HG03469 (cell line): ENCODE data around the gene KATNA1.

Source experiments
- ATAC-seq: cut with Tn5 transposase; IDR thresholded peaks from one replicate; pipeline ENCODE4 v1.9.1; 2021; ENCODE audit warnings: mild to moderate bottlenecking, moderate library complexity, moderate number of reproducible peaks; ENCODE audit not compliant: unreplicated experiment

KATNA1 gene

DNA sequence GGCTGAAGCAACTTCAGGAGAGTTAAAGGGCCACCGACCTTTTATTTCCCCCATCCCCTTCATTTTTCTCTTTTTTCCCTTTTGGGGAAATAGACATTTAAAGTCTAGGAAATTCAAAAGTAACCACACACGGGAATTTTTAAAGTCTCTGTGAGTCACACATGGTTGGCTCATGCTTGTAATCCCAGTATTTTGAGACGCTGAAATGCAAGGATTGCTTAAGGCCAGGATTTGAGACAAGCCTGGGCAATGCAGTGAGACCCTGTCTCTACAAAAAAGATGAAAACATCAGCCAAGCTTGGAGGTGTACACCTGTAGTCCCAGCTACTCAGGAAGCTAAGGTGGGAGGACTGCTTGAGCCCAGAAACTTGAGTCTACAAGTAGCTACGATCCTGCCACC is 34.2 kb downstream of the KATNA1 start:
- no peak for ATAC-seq

DNA sequence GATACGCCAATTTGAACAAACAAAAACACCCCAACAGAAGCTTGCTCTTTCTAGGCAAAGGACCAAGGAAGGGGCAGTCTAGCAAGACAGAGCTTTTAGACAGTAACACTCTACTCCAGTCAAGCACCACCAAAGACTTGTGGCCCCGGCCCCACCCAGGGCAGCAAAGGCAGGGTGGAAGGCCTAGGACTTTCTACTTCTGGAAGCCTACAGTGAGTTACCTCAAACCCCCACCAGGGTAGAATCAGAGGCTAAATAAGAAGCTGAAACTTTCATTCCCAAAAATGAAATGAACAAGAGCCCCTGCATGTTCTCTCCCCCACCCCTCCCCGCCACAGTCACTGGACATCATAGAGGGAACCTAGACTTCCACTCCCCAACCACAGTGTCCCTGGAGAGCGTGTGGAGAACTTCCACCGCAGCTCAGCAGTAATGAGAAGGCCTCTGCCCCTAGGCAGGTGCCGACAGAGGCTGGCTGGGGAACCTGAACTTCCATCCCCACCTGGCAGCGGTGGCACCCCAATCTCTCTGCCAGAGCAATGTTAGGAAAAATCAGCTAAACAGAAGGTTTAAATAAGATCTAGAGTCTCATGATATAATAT is 40.0 kb downstream of the KATNA1 start:
- no peak for ATAC-seq

DNA sequence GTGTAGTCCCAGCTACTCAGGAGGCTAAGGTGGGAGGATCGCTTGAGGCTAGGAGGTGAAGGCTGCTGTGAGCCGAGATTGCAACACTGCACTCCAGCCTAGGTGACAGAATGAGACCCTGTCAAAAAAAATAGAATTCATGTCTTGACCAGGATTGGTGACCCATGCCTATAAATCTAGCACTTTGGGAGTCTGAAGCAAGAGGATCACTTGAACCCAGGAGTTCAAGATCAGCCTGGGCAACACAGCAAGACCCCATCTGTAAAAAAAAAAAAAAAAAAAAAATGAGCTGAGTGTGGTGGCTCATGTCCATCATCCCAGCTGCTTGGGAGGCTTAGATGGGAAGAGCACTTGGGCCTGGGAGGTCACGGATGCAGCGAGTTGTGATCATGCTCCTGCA is 48.0 kb downstream of the KATNA1 start:
- ATAC-seq: no peak

DNA sequence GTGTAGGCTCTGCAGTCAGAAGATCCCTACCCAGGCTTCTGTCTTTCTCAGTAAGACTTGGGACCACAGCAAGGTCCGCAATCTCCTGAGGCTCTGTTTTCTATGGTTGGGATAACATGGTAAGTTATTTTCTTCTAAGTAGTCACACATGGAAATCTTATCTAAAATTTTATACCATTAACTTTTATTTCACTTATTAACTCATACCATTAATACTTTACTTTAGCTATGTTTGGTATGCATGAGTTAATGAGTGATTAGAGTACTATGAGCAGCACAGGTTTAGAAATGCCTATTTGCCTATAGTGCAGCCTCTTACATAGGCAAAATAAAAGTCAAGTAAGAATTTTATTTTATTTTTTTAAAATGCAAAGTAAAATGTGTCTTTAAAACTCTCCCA is 55.1 kb downstream of the KATNA1 start:
- no peak for ATAC-seq

DNA sequence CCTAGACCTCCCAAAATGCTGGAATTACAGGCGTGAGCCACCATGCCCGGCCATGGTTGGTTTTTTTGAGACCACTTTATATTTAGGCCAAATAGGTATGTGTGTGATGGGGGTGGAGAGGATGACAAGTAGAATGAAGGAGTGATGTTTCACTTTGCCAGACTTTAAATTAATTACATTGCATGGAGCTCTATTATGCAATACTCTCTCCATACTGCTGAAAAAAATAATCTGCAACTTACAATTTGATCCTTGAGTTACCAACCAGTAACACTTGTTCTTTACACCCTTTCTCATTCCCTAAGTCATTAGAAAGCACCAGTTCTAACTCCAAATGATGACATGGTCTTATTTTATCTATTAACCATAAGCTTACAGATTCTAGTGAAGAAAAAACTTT is 55.5 kb downstream of the KATNA1 start:
- no peak for ATAC-seq

DNA sequence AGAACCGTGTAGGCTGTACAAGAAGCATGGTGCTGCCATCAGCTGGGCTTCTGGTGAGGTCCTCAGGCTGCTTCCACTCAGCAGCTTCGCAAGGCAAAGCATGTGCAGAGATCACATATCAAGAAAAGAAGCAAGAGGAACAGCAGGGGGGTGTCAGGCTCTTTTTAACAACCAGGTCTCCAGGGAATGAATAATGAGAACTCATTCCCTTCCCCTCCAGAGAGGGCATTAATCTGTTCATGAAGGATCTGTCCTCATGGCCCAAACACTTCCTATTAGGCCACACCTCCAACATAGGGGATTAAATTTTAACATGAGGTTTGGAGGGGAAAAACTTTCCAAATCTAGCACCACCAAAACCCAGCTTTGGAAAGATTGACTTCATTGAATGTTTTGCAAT is 62.4 kb downstream of the KATNA1 start:
- ATAC-seq: no peak

DNA sequence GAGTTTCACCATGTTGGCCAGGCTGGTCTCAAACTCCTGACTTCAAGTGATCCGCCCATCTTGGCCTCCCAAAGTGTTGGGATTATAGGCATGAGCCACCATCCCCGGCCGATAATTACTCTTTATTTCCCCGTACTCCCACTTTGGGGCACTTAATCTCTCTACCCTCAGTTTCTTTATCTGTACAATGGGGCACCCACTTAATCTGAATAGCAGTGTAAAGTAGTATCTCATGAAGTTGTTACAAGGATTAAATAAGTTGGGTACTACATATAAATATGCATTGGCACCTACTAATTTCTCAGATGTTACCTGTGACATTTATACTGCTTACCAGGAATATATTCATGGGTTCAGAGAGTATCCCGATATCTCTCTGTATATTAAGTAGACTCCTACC is 67.2 kb downstream of the KATNA1 start:
- no peak for ATAC-seq

DNA sequence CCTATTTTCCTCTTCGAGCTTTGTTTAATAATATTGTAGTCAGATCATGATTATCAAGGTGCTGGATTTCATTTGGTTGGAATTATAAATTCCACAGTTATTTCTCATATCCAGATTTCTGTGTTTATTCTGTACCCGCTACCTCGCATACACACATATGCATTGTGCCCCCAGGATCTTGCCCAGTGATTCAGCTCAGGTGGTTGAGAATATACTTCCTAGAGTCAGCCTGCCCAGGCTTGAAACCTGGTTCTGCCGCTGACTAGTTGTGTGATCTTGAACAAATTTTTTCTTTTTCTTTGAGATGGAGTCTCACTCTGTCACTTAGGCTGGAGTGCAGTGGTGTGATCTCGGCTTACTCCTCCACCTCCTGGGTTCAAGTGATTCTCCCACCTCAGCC is 67.6 kb downstream of the KATNA1 start:
- no peak for ATAC-seq

DNA sequence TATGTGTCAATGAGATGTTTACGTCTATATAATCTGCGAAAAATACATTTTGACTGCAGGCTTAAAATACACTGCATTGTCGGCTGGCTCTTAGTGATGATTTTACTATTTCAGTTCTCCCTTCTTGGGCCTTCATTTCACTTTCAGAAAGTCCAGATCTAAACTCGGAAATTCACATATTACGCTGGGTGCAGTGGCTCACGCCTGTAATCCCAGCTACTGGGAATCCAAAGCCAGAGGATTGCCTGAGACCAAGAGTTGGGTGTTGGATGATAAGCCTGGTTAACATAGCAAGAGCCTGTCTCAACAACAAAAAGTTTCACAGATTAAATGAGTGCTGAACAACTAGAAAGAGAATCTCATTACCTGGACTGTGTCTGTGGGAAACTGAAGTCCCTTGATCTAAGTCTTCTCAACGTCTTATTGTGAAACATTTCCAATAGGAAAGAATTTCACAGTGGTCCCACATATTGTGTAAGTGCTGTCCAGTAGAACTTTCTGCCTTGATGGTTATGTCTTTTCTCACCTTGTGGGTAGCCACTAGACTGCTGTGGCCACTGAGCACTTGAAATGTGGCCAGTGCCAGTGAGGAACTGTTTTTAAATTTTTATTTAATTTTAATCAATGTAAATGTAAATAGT is 80.4 kb downstream of the KATNA1 start:
- no peak for ATAC-seq

DNA sequence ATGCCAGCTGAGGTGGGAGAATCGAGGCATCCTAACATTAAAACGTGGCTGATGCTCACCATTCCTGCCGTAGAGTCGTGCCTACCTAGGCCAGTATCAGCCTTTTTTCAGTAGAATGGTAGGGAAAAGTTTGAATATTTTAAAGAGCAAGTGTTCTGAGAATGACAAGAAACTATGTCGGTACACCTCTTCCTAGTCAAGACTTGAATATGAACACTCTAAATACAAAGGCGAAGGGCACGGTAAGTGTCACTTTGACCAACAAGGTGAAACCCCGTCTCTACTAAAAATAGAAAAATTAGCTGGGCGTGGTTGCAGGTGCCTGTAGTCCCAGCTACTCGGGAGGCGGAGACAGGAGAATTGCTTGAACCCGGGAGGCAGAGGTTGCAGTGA is 81.3 kb downstream of the KATNA1 start:
- no peak for ATAC-seq

DNA sequence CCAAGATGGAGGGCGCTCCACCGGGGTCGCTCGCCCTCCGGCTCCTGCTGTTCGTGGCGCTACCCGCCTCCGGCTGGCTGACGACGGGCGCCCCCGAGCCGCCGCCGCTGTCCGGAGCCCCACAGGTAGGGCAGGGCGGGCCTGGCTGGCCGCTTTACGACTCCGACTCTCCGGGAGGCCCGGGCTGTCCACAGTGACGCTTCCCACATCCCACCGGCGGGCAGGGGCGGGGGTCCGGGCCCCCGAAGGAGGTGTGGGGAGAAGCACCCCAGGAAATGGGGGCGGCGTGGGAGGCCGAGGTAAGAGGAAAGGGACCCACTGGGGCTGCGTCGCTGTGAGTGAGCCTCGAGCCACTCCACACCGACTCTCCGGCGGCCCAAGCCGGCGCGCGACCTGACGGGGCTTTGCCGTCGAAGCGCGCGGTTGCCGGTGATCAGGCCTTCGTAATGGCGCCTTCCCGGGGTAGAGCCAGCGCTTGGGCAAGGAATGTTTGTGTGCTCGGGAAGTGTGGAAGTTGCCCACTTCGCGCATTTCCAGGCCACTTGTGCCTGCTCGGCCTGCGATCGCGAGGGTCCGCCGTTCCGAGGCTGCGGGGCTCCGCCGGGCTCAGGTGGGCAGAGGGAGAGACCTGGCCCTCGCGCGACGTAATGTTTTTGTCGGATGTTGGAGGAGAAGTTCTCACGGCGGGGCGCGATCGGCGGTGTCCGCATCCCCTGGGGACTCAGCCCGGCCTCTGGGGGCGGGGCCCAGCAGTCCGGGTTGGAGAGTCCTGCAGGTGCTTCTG is 81.9 kb downstream of the KATNA1 start:
- ATAC-seq: peak; percentile 1

DNA sequence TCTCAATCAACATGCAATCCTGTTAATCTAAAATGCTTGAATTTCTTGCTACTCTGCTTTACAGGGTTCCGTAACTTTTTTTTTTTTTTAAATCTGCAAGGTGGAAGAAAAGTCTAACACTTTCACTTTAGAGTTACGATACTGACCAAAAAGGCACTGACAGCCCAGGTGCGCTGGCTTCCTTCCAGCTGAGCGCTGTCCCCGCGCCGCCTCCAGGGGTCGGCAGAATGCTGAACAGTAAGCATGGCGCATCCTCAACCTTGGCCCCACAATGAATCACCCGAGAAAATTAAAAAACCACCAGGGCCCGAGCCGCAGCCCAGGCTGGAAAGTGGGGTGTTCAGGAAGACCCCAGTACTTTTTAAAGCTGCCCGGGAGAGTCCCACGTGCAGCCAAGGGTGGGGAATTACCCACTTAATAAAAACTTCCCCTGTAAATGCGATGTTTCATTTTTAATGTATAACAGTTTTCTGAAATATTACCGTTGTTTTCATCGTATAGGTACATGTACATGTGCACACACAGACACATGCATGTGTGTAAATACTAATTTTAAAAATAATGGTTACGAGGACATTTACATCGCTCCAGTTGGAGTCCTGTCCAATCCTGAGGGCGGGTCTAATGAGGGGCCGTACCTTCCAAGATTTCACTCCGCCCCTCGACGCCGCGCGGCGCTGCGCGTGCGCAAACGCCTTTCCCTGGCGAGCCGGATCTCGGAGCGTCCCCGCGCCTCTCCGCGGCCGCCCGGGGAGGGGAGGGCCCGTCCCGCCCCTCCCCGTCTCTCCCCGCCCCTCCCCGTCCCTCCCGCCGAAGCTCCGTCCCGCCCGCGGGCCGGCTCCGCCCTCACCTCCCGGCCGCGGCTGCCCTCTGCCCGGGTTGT is 82.7 kb downstream of the KATNA1 start, which contains the start of gene GINM1:
Gene GINM1 (plus strand): TSS at position 849 of the 883 bp plus-strand sequence. CDS start 40 bp downstream, outside the sequence.
- peak; percentile 77 for ATAC-seq

DNA sequence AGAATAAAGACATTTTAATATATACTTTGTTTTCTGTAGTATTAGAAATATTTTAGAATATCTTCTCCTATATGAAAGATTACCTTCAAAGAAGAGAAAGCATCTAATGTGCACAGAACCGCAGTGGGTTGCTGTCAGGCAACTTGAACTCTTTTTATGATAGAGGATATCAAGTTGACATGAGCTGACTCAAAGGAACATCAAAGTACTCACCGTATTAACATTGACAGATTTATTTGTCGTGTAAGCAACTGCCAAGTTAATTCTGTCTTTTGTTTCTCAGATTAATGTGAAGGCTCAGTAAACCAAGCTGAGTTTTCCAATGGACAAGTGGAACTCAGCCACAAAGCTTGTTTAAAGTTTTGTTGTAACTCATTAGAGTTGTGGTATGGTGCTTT is 84.6 kb downstream of the KATNA1 start:
- ATAC-seq: no peak

DNA sequence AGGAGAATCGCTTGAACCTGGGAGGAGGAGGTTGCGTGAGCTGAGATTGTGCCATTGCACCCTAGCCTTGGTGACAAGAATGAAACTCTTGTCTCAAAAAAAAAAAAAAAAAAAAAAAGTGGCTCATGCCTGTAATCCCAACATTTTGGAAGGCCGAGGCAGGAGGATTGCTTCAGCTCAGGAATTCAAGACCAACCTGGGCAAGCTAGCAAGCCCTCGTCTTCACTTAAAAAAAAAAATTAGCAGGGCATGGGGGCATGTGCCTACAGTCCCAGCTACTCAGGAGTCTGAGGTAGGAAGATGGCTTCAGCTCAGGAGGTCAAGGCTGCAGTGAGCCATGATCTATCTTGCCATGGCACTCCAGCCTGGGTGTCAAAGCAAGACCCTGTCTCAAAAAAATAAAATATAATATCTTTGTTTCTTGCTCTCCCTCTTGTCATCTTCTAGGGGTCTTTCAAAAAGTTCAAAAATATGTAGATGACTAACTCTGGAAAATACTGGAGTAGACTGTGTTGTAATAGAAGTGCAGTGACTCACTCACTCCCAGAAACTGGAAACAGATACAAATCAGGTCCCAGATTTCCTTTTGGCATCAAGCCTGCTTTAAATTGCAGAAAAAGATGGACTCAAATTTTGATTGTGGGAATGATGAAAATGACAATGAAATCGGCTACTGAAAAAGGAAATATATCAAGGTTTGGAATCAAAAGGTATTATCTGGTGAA is 85.1 kb downstream of the KATNA1 start:
- ATAC-seq: no peak

DNA sequence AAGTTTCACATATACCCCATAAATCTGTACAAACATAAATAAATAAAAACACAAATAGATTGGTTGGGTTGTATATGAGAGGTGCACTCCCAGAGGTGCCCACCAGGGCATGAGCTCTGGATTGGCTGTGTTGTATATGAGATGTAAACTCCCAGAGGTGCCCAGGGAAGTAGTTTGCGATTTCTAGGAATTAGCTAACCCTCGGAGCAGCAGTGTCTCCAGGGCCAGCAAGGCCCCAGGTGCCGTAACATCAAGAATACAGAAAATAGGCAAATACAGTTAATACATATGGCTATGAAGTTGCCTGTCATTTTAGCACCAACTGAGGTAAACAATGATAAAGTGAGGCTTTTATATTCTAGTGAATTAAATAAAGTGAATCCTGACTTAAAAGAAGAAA is 87.8 kb downstream of the KATNA1 start:
- ATAC-seq: no peak

DNA sequence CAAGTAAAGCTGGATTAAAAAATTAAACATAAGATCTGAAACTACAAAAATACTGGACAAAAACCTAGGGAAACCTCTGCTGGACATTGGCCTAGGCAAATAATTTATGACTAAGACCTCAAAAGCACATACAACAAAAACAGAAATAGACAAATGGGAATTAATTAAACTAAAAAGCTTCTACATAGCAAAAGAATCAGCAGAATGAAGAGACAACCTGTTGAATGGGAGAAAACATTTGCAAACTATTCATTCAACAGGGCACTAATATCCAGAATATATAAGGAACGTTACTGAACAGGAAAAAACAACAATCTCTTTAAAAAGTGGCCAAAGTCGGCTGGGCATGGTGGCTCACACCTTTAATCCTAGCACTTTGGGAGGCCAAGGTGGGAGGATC is 89.1 kb downstream of the KATNA1 start:
- no peak for ATAC-seq

DNA sequence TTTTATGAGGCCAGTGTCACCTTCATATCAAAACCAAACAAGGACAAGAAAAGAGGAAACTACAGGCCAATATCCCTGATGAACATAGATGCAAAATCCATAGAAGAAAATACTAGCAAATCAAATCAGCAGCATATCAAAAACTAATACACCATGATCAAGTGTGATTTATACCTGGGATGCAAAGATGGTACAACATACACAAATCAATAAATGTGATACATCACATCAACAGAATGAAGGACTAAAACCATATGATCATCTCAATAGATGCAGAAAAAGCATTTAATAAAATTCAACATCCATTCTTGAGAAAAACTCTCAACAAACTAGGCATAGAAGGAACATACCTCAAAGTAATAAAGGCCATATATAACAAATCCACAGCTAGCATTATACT is 90.5 kb downstream of the KATNA1 start:
- no peak for ATAC-seq

DNA sequence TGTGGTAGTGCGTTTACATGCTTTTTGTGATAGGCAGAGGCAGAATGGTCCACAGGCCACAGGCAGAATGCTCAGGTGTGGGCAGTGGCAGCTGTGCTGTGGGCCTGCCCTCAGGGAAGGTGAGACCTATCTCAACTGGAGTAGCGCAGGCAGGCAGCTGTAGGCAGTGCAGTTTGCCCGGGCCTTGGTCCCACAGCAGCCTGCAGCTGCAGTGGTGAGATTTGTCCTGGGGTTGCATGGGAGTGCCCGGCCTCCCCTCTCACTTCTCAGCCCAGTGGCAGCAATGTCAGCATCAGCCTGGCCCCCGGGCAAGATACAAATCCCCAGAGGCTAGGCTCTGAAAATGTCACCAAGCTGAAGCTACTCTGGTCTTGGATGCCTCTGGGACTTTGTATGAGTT is 96.6 kb downstream of the KATNA1 start:
- no peak for ATAC-seq

DNA sequence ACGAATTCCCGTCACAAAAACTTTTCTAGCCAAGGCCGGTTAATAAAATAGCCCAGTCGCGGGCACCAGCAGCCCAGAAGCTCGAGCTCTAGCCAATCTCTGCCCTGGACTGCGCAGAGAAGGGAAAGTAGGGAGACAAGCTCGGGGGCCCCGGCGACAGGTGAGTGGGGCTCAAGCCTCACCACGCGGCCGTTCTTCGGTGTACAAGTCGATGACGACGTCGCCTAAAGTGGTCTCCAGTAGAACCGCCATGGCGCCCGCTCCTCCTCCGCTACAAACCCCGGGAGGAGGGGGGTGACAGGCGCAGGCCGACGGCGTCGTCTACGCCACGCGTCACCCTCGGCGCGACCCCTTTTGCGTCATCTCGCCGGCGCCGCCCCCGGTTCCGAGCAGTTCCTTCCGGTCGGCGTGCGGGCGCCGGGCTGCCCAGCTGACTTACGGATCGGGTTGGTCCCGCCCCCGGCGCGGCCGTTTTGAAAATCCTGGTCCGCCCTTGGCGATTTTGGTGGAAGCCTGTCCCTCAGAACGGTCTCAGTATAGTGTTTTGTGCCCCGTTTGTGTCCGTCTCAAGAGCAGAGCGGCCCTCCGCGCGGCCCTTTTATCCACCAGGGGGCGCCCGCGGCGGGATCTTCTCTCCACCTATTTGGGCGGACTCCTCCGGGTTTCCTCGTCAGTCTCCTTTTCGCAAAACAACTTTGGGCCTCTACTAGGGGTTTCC is 102.6 kb downstream of the KATNA1 start, which contains the start of gene PPIL4:
Gene PPIL4 (minus strand): TSS at position 290 of the 718 bp plus-strand sequence. CDS start 38 bp downstream, at position 252.
- peak; percentile 66 for ATAC-seq
